Measurements from ENCODE around the gene VAV1.
A peak's percentile ranks its signal among the peaks of the same experiment; 100 is the strongest.
"Not testable (repeated sequence)": the region's sequence is repeated elsewhere in the genome, so short reads cannot be mapped to it uniquely, and the experiment has no call there.

VAV1 gene

DNA sequence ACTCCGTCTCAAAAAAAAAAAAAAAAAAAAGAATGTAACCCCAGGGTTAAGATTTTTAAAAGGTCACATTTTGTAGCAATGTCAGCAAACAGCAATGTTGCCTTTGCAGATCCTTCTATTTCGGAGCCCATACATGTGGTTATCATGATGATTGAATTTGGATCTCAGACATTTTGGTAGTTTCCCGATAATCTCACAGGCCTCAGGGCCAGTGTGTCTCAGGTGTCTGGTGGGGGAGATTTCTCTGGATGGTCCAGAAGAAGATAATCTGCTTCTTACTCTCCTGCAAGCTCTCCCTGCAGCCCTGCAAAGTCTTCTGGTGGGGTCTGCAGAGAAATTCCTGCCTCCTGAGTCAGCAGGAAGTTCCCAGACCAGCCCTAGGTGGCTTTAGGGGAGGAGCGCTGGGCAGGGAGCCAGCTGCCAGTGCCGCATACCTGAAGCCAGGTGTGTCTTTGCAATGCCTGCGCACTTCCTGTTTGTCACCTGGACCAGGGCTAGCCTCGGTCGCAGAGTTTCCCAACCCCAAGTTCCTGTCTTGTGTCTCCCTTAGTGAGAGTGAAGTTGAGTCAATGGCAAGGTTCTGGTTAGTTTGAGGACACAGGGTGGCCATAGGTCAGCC, 6.7 kb upstream of the VAV1 start:
- peak overlapping the region; percentile 98 for H3K4me3 ChIP-seq (ENCODE audit: low read depth, low read length)
- H3K9me3 ChIP-seq (ENCODE audit: control insufficient read depth, insufficient read depth, low read depth, low read length): peaks cover 4% of the 10 kb centered on the region
- peak overlapping the region; percentile 71 for H3K9ac ChIP-seq (ENCODE audit: low read length)
- H3K36me3 ChIP-seq (ENCODE audit: control insufficient read depth, insufficient read depth, low read length): peaks cover 18% of the 10 kb centered on the region
- peaks cover 10% of the 10 kb centered on the region for H3K4me1 ChIP-seq (ENCODE audit: control insufficient read depth, insufficient read depth, low read length)
- peak overlapping the region; percentile 79 for H3K27ac ChIP-seq (ENCODE audit: low read depth, low read length)
- no peaks in the 10 kb centered on the region; the same call in 1 of the 2 replicates for H3K27me3 ChIP-seq (ENCODE audit: control insufficient read depth, insufficient read depth, low read length)

DNA sequence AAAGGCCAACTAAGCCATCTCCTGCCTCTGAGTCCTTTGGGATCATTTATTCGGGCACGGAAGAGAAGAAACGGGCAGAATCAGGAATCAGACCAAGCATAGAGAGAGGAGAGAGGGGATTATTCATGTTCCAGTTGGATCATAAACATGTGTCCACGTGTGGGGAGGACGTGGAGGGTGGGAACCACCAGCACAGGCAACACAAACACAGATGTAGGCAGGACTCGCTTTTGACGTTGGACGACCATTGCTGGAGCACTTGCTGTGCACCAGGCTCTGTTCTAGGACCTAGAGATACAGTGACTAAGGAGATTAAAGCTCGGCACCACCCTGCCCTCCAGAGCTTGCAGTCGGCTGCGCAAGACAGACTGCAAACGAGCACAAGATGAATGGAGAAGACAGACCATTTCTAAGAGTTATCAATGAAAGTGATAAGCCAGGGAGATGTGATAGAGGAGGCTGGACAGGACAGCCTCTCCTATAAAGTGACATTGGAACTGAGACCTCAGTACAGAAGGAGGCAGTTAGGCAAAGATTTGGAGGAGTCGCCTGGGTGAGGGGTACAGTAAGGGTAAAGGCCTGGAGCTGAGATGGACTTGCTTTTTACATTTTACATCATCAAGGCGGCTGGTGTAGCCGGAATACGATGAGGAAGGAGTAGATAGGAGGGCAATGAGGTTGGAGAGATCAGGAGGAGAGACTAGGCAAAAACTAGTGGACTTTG, 6.0 kb upstream of the VAV1 start:
- H3K36me3 ChIP-seq (ENCODE audit: control insufficient read depth, insufficient read depth, low read length): peaks cover 13% of the 10 kb centered on the region; the same call in 1 of the 2 replicates
- peak overlapping the region; percentile 71 for H3K9ac ChIP-seq (ENCODE audit: low read length)
- H3K27me3 ChIP-seq (ENCODE audit: control insufficient read depth, insufficient read depth, low read length): no peaks in the 10 kb centered on the region; the same call in 1 of the 2 replicates
- H3K4me3 ChIP-seq (ENCODE audit: low read depth, low read length): peak overlapping the region; percentile 98
- peaks cover 10% of the 10 kb centered on the region for H3K4me1 ChIP-seq (ENCODE audit: control insufficient read depth, insufficient read depth, low read length)
- H3K9me3 ChIP-seq (ENCODE audit: control insufficient read depth, insufficient read depth, low read depth, low read length): no peaks in the 10 kb centered on the region
- H3K27ac ChIP-seq (ENCODE audit: low read depth, low read length): peak overlapping the region; percentile 79

DNA sequence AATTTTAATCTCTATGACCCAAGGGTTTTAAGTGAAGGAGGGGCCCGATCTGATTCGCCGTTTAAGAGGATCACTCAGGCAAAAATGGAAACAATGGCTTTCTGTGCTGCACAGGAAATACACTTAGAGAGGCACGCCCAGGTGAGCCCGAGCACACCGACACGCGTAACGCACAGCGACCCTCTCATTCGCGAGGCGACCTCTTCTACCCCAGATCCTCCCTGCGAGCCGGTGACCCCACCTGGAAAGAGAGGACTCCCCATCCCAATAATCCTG, 5.5 kb upstream of the VAV1 start:
- Histone ChIP-seq H3K4me3 (ENCODE audit: low read depth, low read length) (peak overlapping the region; percentile 98), H3K9ac (ENCODE audit: low read length) (peak overlapping the region; percentile 71), H3K27me3 (ENCODE audit: control insufficient read depth, insufficient read depth, low read length) (no peaks in the 10 kb centered on the region; the same call in 1 of the 2 replicates), H3K27ac (ENCODE audit: low read depth, low read length) (peak overlapping the region; percentile 79; the same call in 1 of the 2 replicates), H3K36me3 (ENCODE audit: control insufficient read depth, insufficient read depth, low read length) (peaks cover 10% of the 10 kb centered on the region; the same call in 1 of the 2 replicates), H3K4me1 (ENCODE audit: control insufficient read depth, insufficient read depth, low read length) (peaks cover 10% of the 10 kb centered on the region), H3K9me3 (ENCODE audit: control insufficient read depth, insufficient read depth, low read depth, low read length) (no peaks in the 10 kb centered on the region)

DNA sequence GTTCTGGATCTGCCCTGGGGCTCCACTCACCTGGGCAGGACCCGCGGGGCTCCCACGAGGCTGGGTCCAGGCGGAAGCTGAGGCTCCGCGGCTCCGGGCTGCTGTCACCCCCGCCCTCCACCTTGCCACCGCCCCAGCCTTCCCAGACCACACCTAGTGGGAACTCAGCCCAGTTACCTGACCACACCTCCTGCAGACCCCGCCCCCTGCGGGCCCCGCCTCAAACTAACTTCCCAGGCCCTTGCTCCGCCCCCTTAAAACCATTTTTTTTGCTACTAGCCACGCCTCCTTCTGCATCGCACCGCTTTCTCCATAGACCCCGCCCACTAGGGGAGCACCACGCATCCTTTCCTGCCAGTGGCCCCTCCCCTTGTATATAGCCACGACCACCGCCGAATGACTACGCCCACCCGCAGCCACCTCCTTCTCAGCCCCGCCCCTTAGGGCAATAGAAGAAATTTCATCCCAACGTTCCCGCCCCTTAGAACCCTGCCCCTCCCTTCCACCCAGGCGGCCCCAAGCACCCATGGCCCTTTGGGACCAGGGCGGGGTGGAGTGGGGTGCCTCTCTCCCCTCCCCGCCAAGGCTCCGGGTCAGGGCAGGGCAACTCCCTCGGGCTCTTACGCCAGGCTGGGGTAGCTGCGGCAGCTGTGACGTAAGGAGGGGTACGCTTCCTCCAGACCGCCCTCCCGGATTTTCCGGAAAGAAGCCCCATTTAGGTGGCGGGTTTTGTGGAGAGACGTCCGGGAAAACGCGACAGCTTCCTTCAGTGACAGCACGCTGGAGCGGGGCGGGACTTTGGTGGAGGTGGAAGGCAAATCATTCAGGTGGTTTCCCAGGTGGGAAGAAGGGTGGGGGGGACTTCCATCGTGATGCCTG, 4.9 kb upstream of the VAV1 start, which contains the start of gene SH2D3A:
Gene SH2D3A (minus strand): TSS at position 79 of the 879 bp plus-strand sequence. CDS start 3,687 bp downstream, outside the sequence.
- Histone ChIP-seq H3K9ac (ENCODE audit: low read length) (peak within 1 kb of the TSS; percentile 71), H3K9me3 (ENCODE audit: control insufficient read depth, insufficient read depth, low read depth, low read length) (no peaks in the 10 kb centered on the region), H3K27ac (ENCODE audit: low read depth, low read length) (peak within 1 kb of the TSS; percentile 79), H3K27me3 (ENCODE audit: control insufficient read depth, insufficient read depth, low read length) (no peaks in the 10 kb centered on the region; the same call in 1 of the 2 replicates), H3K36me3 (ENCODE audit: control insufficient read depth, insufficient read depth, low read length) (peaks cover 7% of the 10 kb centered on the region; the same call in 1 of the 2 replicates), H3K4me3 (ENCODE audit: low read depth, low read length) (peak within 1 kb of the TSS; percentile 98), H3K4me1 (ENCODE audit: control insufficient read depth, insufficient read depth, low read length) (peaks cover 10% of the 10 kb centered on the region)

DNA sequence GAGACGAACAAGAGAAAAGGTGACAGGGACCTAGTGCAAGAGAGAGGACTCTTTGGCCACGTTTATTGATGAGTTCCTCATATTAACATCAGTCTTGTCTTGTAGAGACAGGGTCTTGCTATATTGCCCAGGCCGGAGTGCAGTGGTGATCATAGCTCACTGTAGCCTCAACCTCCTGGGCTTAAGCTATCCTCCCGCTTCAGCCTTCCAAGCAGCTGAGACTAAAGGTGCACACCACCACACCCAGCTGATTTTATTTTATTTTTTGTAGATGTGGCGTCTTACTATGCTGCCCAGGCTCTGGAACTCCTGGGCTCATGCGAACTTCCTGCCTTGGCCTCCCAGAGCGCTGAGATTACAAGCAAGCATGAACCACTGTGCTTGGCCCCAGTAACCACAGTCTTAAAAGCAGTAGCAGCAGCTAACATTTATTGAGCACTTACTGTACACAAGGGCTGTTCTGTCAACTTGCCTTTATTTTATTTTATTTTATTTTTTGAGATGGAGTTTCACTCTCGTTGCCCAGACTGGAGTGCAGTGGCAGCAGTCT, 4.2 kb upstream of the VAV1 start:
- Histone ChIP-seq H3K36me3 (ENCODE audit: control insufficient read depth, insufficient read depth, low read length) (peaks cover 3% of the 10 kb centered on the region; the same call in 1 of the 2 replicates), H3K4me1 (ENCODE audit: control insufficient read depth, insufficient read depth, low read length) (peaks cover 16% of the 10 kb centered on the region), H3K9me3 (ENCODE audit: control insufficient read depth, insufficient read depth, low read depth, low read length) (no peaks in the 10 kb centered on the region), H3K27ac (ENCODE audit: low read depth, low read length) (no peak overlapping the region), H3K4me3 (ENCODE audit: low read depth, low read length) (peak overlapping the region; percentile 98), H3K27me3 (ENCODE audit: control insufficient read depth, insufficient read depth, low read length) (no peaks in the 10 kb centered on the region; the same call in 1 of the 2 replicates), H3K9ac (ENCODE audit: low read length) (no peak overlapping the region)

DNA sequence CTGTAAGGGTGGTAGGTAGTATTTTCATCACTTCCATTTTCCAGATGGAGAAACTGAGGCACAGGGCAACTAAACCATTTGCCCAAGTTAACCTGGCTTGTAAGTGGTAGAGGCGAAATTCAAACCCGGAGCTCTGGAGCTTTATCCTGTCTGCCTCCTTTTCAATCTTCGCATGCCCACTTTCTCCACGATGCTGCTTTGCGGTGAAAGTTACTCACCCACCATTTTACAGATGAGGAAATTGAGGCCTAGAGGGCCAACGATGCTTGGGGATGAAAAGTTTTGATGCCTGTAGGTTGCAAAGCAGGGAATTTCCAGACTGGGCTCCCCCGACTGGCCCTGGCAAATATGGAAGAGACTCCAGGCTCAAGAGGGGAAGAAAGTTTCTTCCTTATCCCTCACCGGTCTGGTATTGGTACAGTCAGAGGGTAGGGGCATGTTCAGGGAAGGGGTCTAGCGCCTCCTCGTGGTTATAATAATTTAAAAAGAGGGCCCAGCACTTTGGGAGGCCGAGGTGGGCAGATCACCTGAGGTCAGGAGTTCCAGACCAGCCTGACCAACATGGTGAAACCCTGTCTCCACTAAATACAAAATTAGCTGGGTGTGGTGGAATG, 3.4 kb upstream of the VAV1 start:
- Histone ChIP-seq H3K27me3 (ENCODE audit: control insufficient read depth, insufficient read depth, low read length) (no peaks in the 10 kb centered on the region; the same call in 1 of the 2 replicates), H3K9ac (ENCODE audit: low read length) (no peak overlapping the region), H3K27ac (ENCODE audit: low read depth, low read length) (no peak overlapping the region), H3K4me1 (ENCODE audit: control insufficient read depth, insufficient read depth, low read length) (peaks cover 18% of the 10 kb centered on the region), H3K36me3 (ENCODE audit: control insufficient read depth, insufficient read depth, low read length) (no peaks in the 10 kb centered on the region), H3K9me3 (ENCODE audit: control insufficient read depth, insufficient read depth, low read depth, low read length) (no peaks in the 10 kb centered on the region), H3K4me3 (ENCODE audit: low read depth, low read length) (no peak overlapping the region)

DNA sequence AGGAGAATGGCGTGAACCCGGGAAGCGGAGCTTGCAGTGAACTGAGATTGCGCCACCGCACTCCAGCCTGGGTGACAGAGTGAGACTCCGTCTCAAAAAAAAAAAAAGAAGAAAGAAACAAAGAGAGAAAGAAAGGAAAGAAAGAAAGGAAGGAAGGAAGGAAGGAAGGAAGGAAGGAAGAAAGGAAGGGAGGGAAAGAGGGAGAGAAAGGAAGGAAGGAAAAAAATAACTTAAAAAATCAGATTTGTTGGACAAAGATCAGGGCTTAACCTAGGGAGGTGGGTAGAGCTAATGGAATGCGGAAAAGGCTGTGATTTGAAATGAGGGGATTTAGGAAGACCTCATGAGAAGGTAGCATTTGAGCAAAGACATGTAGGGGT, 870 bp upstream of the VAV1 start:
- H3K36me3 ChIP-seq (ENCODE audit: control insufficient read depth, insufficient read depth, low read length); H3K9me3 ChIP-seq (ENCODE audit: control insufficient read depth, insufficient read depth, low read depth, low read length); H3K27me3 ChIP-seq (ENCODE audit: control insufficient read depth, insufficient read depth, low read length); H3K4me3 ChIP-seq (ENCODE audit: low read depth, low read length); H3K9ac ChIP-seq (ENCODE audit: low read length); H3K27ac ChIP-seq (ENCODE audit: low read depth, low read length): not testable (repeated sequence)
- H3K4me1 ChIP-seq (ENCODE audit: control insufficient read depth, insufficient read depth, low read length): peaks cover 12% of the 10 kb centered on the region; the same call in 1 of the 2 replicates

DNA sequence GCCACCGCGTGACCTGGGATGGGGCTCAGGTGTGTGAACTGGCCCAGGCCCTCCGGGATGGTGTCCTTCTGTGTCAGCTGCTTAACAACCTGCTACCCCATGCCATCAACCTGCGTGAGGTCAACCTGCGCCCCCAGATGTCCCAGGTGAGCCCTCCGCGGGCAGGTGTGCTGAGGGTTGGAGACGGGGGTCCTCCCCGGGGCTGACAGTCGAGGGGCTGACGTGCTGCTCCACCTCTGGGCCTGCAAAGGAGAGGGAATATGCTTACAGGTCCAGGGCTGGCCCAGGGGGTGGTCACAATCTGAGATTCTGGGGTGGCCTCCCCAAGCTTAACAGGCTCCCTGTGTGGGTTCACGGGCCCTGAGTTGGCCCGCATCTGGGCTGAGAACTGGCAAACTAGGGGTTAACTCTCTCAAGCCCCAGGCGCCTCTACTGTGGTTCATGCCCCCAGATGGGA, 386 bp downstream of the VAV1 start:
- Histone ChIP-seq H3K4me1 (ENCODE audit: control insufficient read depth, insufficient read depth, low read length) (peaks cover 11% of the 10 kb centered on the region; the same call in 1 of the 2 replicates), H3K4me3 (ENCODE audit: low read depth, low read length) (no peak overlapping the region), H3K36me3 (ENCODE audit: control insufficient read depth, insufficient read depth, low read length) (no peaks in the 10 kb centered on the region), H3K9me3 (ENCODE audit: control insufficient read depth, insufficient read depth, low read depth, low read length) (no peaks in the 10 kb centered on the region), H3K9ac (ENCODE audit: low read length) (no peak overlapping the region), H3K27me3 (ENCODE audit: control insufficient read depth, insufficient read depth, low read length) (no peaks in the 10 kb centered on the region), H3K27ac (ENCODE audit: low read depth, low read length) (no peak overlapping the region)

DNA sequence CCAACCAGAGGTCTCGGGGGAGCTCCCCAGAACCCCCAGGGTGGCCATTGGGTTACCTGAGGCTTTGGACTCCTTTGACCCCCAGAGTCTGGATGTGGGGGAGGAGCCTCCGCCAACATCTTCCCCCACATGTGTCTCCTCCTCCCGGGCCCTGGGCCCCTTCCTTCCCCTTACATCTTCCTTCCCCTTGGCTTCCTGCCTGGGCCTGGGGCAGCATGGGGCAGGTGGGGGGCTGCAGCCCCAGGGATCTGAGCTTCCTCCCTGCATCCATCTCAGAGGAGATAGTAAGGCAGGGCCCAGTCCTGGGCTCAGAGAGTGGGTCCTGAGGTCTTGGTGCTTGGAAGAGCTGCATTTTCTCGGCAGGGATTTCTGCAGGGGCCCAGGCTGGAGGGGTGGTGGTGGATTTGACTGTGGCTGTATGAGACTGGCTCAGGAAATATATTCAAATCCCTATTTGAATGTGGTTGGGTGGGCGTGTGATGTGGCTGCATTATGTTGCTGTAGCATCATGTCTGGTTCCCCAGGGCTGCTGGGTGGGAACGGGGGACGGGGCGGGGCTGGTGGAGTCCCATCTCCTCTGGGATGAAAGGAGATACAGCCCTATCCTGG, 919 bp downstream of the VAV1 start:
- no peaks in the 10 kb centered on the region for H3K9me3 ChIP-seq (ENCODE audit: control insufficient read depth, insufficient read depth, low read depth, low read length)
- H3K36me3 ChIP-seq (ENCODE audit: control insufficient read depth, insufficient read depth, low read length): no peaks in the 10 kb centered on the region
- H3K9ac ChIP-seq (ENCODE audit: low read length): no peak overlapping the region
- H3K4me3 ChIP-seq (ENCODE audit: low read depth, low read length): no peak overlapping the region
- no peak overlapping the region for H3K27ac ChIP-seq (ENCODE audit: low read depth, low read length)
- H3K4me1 ChIP-seq (ENCODE audit: control insufficient read depth, insufficient read depth, low read length): peaks cover 11% of the 10 kb centered on the region; the same call in 1 of the 2 replicates
- no peaks in the 10 kb centered on the region for H3K27me3 ChIP-seq (ENCODE audit: control insufficient read depth, insufficient read depth, low read length)
